ENCODE data around the gene TOLLIP.

DNA sequence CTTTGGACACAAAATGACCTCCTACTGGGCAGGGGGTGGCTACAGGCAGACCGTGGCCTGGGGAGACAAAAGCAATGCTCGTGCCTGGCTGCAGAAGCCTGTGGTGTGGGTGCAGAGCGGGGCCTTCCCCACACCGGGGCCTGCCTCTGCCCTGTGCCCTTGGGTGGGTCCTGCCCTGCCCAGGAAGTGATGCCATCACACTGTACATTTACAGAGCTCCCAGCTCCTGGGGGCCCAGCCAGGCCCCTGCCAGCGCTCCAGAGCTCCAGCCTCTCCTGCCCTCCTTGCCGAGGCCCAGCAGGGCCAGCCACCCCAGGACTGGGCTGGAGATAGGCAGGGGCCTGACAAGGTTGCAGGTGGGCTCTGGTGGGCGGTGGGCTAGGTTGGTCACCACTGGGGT, 46.4 kb downstream of the TOLLIP start:
- no peak for TF ChIP-seq POLR2AphosphoS5 (IDR thresholded peaks at IDR 0.05; ENCODE audit: low read depth, low read length)
- no peak for TF ChIP-seq POLR2A (IDR thresholded peaks at IDR 0.05; ENCODE audit: low read depth, low read length)
- no peak for TF ChIP-seq TAF1 (IDR thresholded peaks at IDR 0.05; ENCODE audit: borderline replicate concordance, low read depth, low read length)
